K562 (cell line): ENCODE data around the gene CASP7. TPM values are rescaled to one million over a fixed set of nuclear protein-coding genes. Genes with fewer than 3 reads are reported as not detected.
A peak's percentile ranks its signal among the peaks of the same experiment; 100 is the strongest.

Experiments
- BDP1 ChIP-seq: IDR thresholded peaks from 3 replicates; pipeline ENCODE4 v1.6.1; 2011; ENCODE audit not compliant: insufficient read length, insufficient read depth
- BMI1 ChIP-seq: fragments of 150-350 bp; IDR thresholded peaks from 2 replicates; pipeline ENCODE4 v1.6.1; 2014; ENCODE audit warnings: low read length
- CHD4 ChIP-seq: fragments of 200-600 bp; sonication (generic); IDR thresholded peaks from 3 replicates; pipeline ENCODE4 v1.6.1; 2012; ENCODE audit warnings: low read depth, mild to moderate bottlenecking, mixed read lengths, low read length, inconsistent platforms; ENCODE audit not compliant: insufficient read depth, insufficient replicate concordance, poor library complexity, severe bottlenecking
- CXXC5 ChIP-seq: fragments of 250-450 bp; sonication (Bioruptor Pico); IDR thresholded peaks from 2 replicates; pipeline ENCODE4 v1.8.0; 2022; ENCODE audit warnings: inconsistent platforms, mild to moderate bottlenecking, moderate library complexity
- ELK1 ChIP-seq: sonication (generic); formaldehyde crosslinking; IDR thresholded peaks from 2 replicates; pipeline ENCODE4 v1.8.1; 2022; ENCODE audit warnings: missing genetic modification reagents
- ERF ChIP-seq: fragments of 450-650 bp; formaldehyde crosslinking; IDR thresholded peaks from 2 replicates; pipeline ENCODE4 v1.4.0; 2020; ENCODE audit warnings: mild to moderate bottlenecking, mixed read lengths
- HDGF ChIP-seq: fragments of 450-650 bp; IDR thresholded peaks from 2 replicates; pipeline ENCODE4 v1.6.1; 2016
- HNRNPL ChIP-seq: fragments of 200-400 bp; formaldehyde crosslinking; IDR thresholded peaks from 2 replicates; pipeline ENCODE4 v1.6.1; 2017; ENCODE audit warnings: low read depth, mild to moderate bottlenecking, low read length
- KDM1A ChIP-seq, 2 experiments: fragments of 450-650 bp; IDR thresholded peaks; 2 replicates each; pipeline ENCODE4 v1.6.1; 2016; ENCODE audit warnings: mild to moderate bottlenecking in 2 of 2
- MAFK ChIP-seq: IDR thresholded peaks from 2 replicates; pipeline ENCODE4 v1.6.1; 2011; ENCODE audit warnings: low read length, improper control_type of control experiment
- MCM7 ChIP-seq, 2 experiments: fragments of 450-650 bp; IDR thresholded peaks; 2 replicates each; pipeline ENCODE4 v1.6.1; 2016 to 2018
- NUFIP1 ChIP-seq: fragments of 450-650 bp; IDR thresholded peaks from 2 replicates; pipeline ENCODE4 v1.6.1; 2018; ENCODE audit not compliant: partially characterized antibody
- PCBP2 ChIP-seq: fragments of 200-400 bp; formaldehyde crosslinking; IDR thresholded peaks from 2 replicates; pipeline ENCODE4 v1.6.1; 2018; ENCODE audit warnings: low read length, low read depth, mild to moderate bottlenecking, moderate library complexity; ENCODE audit not compliant: poor library complexity, severe bottlenecking
- PML ChIP-seq: IDR thresholded peaks from 2 replicates; pipeline ENCODE4 v1.6.1; 2012; ENCODE audit warnings: low read length, inconsistent platforms
- POLR3A ChIP-seq: IDR thresholded peaks from 2 replicates; pipeline ENCODE4 v1.6.1; 2011; ENCODE audit warnings: borderline replicate concordance, mild to moderate bottlenecking, moderate library complexity; ENCODE audit not compliant: insufficient read length, insufficient read depth; ENCODE audit errors: extremely low read depth
- PTTG1 ChIP-seq: fragments of 450-650 bp; IDR thresholded peaks from 2 replicates; pipeline ENCODE4 v1.6.1; 2016; ENCODE audit warnings: low read depth, mild to moderate bottlenecking, missing genetic modification characterization, missing compliant biosample characterization
- RFX1 ChIP-seq: fragments of 450-650 bp; IDR thresholded peaks from 2 replicates; pipeline ENCODE4 v1.6.1; 2016; ENCODE audit warnings: mild to moderate bottlenecking, moderate library complexity
- SAFB ChIP-seq: fragments of 200-400 bp; formaldehyde crosslinking; IDR thresholded peaks from 2 replicates; pipeline ENCODE4 v1.6.1; 2017; ENCODE audit warnings: low read depth, low read length, borderline replicate concordance
- SIRT6 ChIP-seq: IDR thresholded peaks from one replicate; pipeline ENCODE4 v1.6.1; 2012; ENCODE audit warnings: low read depth, mild to moderate bottlenecking, control low read depth, inconsistent platforms, low read length, moderate library complexity
- SRF ChIP-seq, 2 experiments: fragments of 250-450, 450-650 bp in 1 of 2; sonication (Bioruptor Pico) in 1 of 2; sonication (generic) in 1 of 2; formaldehyde crosslinking; IDR thresholded peaks; 2 replicates each; pipeline versions ENCODE4 v1.5.0 to v1.5.1; 2020 to 2022; ENCODE audit warnings: mild to moderate bottlenecking in 1 of 2, missing genetic modification reagents in 1 of 2
- XRCC3 ChIP-seq: fragments of 450-650 bp; IDR thresholded peaks from 2 replicates; pipeline ENCODE4 v1.6.1; 2017; ENCODE audit warnings: mild to moderate bottlenecking, moderate library complexity
- ZNF316 ChIP-seq: fragments of 450-650 bp; IDR thresholded peaks from 2 replicates; pipeline ENCODE4 v1.6.1; 2016
- ZNF384 ChIP-seq: IDR thresholded peaks from 2 replicates; pipeline ENCODE4 v1.6.1; 2012; ENCODE audit warnings: low read depth, low read length, improper control_type of control experiment
- ZNF444 ChIP-seq: fragments of 250-450 bp; sonication (Bioruptor Pico); IDR thresholded peaks from 2 replicates; pipeline ENCODE4 v1.4.0; 2020; ENCODE audit warnings: mild to moderate bottlenecking, moderate library complexity
- ZNF507 ChIP-seq: conservative IDR thresholded peaks from 2 replicates; pipeline ENCODE4 v1.6.1; 2017; ENCODE audit warnings: missing genetic modification characterization, missing compliant biosample characterization
- ZNF583 ChIP-seq: fragments of 250-450 bp; sonication (Bioruptor Pico); IDR thresholded peaks from 2 replicates; pipeline ENCODE4 v1.4.0; 2020
- ZNF589 ChIP-seq: fragments of 200-800 bp; sonication (Bioruptor generic); IDR thresholded peaks from 2 replicates; pipeline ENCODE4 v1.6.1; 2016; ENCODE audit warnings: low read depth, missing genetic modification characterization, missing compliant biosample characterization
- ZNF79 ChIP-seq: fragments of 250-450 bp; sonication (Bioruptor Pico); IDR thresholded peaks from 2 replicates; pipeline ENCODE4 v1.4.0; 2020; ENCODE audit warnings: low read depth, mild to moderate bottlenecking, moderate library complexity
- polyA plus RNA-seq, 8 experiments: library from polyadenylated mRNA; depleted of rRNA in 4 of 8; stranded (reverse) in 5 of 8; unstranded in 3 of 8; fragments of >200 nt; fragmentation: Nextera tagmentation in 2 of 8; fragmentation: Illumina TruSeq in 1 of 8; extraction: Ambion mirVana in 2 of 8; extraction: Trizol in 1 of 8; gene quantifications; 2 replicates each; pipeline versions ENCODE4 v1.2.1 to v1.2.3, GENCODE V29; 2011 to 2014; ENCODE audit warnings: inconsistent platforms in 1 of 8, missing spikeins in 1 of 8
- total RNA-seq, 7 experiments: library from RNA; depleted of rRNA in 6 of 7; stranded (reverse); fragments of >200 nt in 6 of 7; fragmentation: Illumina TruSeq in 2 of 7; extraction: Trizol in 2 of 7; gene quantifications; 2 replicates each; pipeline versions ENCODE4 v1.2.1 to v1.2.3, GENCODE V29; 2011 to 2021; ENCODE audit warnings: low replicate concordance in 1 of 7
- TF ChIP-seq, protein P1 (sequence below): IDR thresholded peaks from 2 replicates; pipeline ENCODE4 v1.6.1; 2011; ENCODE audit warnings: borderline replicate concordance, low read depth, mild to moderate bottlenecking, moderate library complexity, low read length; ENCODE audit not compliant: insufficient read depth, poor library complexity, severe bottlenecking

Gene CASP7
- total and polyA plus RNA-seq, 9 of the 15 experiments (the other 6 are each of a cell fraction or from before 2014, with no cell fraction given), result 2.2 to 23.3 (median 9.0) TPM

DNA sequence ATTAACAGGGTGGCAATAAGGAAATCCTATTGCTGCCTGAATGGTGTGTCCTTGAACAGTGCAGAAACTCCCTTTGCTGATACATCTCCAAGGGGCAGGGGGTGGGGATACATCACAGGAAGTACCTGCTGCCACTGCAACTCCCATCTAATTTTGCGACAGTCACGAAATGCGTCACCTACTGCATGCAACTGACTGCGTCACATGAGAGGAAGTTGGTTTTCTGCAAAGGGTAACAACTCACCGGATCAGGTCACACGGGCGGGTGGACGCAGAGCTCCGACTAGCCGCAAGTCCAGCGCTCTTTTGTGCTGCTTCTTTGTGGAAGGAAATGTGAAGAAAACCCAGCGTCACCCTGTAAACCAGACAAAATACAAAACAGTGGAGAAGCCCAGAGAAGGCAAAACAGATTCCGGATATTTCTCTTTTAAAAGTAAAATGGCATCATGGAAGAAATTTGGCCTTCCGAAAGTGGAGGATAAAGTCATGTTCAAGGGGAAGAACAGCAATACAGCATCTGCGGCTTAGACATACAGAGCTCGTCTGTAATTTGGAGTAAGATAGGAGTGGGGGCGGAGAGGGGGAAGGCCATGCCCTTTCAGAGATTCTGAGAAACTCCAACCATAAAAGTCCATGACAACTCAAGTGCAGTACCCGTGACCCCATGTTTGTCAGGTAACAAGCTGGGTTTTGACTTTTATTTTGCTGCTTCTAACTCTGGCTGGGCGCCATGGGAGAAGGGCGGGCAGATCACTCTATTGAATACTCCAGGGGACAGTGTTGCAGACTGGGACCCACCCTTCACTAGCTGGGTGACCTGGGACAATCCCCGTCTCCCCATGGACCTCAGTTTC lies 39.5 kb downstream of the CASP7 start (continued):
- TF ChIP-seq SAFB (no peak), BDP1 (no peak), ERF (no peak), PTTG1 (no peak), ZNF316 (no peak), ELK1 (CRISPR knock-in tag) (no peak), ZNF79 (CRISPR knock-in tag) (no peak), XRCC3 (no peak), ZNF384 (no peak), SIRT6 (no peak), NUFIP1 (no peak), HNRNPL (no peak), ZNF589 (CRISPR knock-in tag) (no peak), PCBP2 (no peak), CHD4 (no peak), CXXC5 (peak; percentile 46), ZNF583 (no peak), POLR3A (no peak), MCM7 (IDR thresholded peaks at IDR 0.05) (no peak), BMI1 (no peak), KDM1A (IDR thresholded peaks at IDR 0.05) (no peak), ZNF444 (CRISPR knock-in tag) (no peak), PML (no peak), RFX1 (peak; percentile 71), HDGF (no peak), SRF (CRISPR knock-in tag; IDR thresholded peaks at IDR 0.05) (no peak), ZNF507 (tag) (no peak), MAFK (no peak)
- TF ChIP-seq, protein P1, sequence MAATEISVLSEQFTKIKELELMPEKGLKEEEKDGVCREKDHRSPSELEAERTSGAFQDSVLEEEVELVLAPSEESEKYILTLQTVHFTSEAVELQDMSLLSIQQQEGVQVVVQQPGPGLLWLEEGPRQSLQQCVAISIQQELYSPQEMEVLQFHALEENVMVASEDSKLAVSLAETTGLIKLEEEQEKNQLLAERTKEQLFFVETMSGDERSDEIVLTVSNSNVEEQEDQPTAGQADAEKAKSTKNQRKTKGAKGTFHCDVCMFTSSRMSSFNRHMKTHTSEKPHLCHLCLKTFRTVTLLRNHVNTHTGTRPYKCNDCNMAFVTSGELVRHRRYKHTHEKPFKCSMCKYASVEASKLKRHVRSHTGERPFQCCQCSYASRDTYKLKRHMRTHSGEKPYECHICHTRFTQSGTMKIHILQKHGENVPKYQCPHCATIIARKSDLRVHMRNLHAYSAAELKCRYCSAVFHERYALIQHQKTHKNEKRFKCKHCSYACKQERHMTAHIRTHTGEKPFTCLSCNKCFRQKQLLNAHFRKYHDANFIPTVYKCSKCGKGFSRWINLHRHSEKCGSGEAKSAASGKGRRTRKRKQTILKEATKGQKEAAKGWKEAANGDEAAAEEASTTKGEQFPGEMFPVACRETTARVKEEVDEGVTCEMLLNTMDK, result no peak
